Measurements from ENCODE around the gene JRKL. TPM values are rescaled to one million over a fixed set of nuclear protein-coding genes. Genes with fewer than 3 reads are reported as not detected.

Gene JRKL
- total and polyA plus RNA-seq, 2 of the 13 experiments (the other 11 are each of a cell fraction or from before 2014, with no cell fraction given) = 3.2 to 4.5 TPM

- no peak for TF ChIP-seq DBP (CRISPR knock-in tag; IDR thresholded peaks at IDR 0.05; ENCODE audit: not compliant biosample characterization)
- no peak for TF ChIP-seq ZNF224 (CRISPR knock-in tag; IDR thresholded peaks at IDR 0.05)
- no peak for TF ChIP-seq SRSF9 (IDR thresholded peaks at IDR 0.05; ENCODE audit: borderline replicate concordance, insufficient read depth, low read depth, low read length, poor library complexity, severe bottlenecking)
- TF ChIP-seq HMG20B (CRISPR knock-in tag; conservative IDR thresholded peaks at IDR 0.05) = 0 out of 2 replicates have a peak, but pooled peaks have one; percentile 12
- TF ChIP-seq KLF13 (CRISPR knock-in tag; IDR thresholded peaks at IDR 0.05) = no peak
- no peak for TF ChIP-seq ARNT (IDR thresholded peaks at IDR 0.05)
- TF ChIP-seq HIVEP1 (CRISPR knock-in tag; IDR thresholded peaks at IDR 0.05) = no peak
- no peak for TF ChIP-seq AKNA (CRISPR knock-in tag; IDR thresholded peaks at IDR 0.05; ENCODE audit: borderline replicate concordance)
- no peak for TF ChIP-seq TSC22D2 (CRISPR knock-in tag; IDR thresholded peaks at IDR 0.05; ENCODE audit: borderline replicate concordance)
- peak; percentile 57 for TF ChIP-seq KAT8 (CRISPR knock-in tag; IDR thresholded peaks at IDR 0.05)
- no peak for TF ChIP-seq CEBPZ (IDR thresholded peaks at IDR 0.05; ENCODE audit: low read length)
- peak; percentile 33; the same call in 1 of the 2 replicates for TF ChIP-seq KDM3A (CRISPR knock-in tag; IDR thresholded peaks at IDR 0.05; ENCODE audit: low read depth)
- no peak for TF ChIP-seq ZNF510 (CRISPR knock-in tag; IDR thresholded peaks at IDR 0.05; ENCODE audit: low read depth)
- no peak for TF ChIP-seq PBX2 (CRISPR knock-in tag; IDR thresholded peaks at IDR 0.05)
- no peak for TF ChIP-seq ZNF709 (CRISPR knock-in tag; IDR thresholded peaks at IDR 0.05)
- no peak for TF ChIP-seq ZSCAN25 (CRISPR knock-in tag; IDR thresholded peaks at IDR 0.05)
These were observed 46.7 kb upstream of the JRKL start, which contains the start of gene MAML2 (continued) for GRCh38 chr11:96342961-96343711.

Measured in HepG2 (cell line).